PC-3 (cell line): ENCODE results near the gene LPCAT1. TPM values are rescaled to one million over a fixed set of nuclear protein-coding genes. Genes with fewer than 3 reads are reported as not detected.

ENCODE experiments used
- ATAC-seq: fragments of 200-7000 bp; cut with Tn5 transposase; 2 replicates; pipeline ENCODE4 v1.9.1; 2020; ENCODE audit warnings: mild to moderate bottlenecking, moderate library complexity
- BruUV-seq: library from RNA; stranded (reverse); fragments of 400-500 nt; replicated peaks from 2 replicates; lab custom pipeline; 2021; lab: Mats Ljungman, UMichigan
- CTCF ChIA-PET: fragments of 300-600 bp; sonication (Branson Sonifier 250); formaldehyde crosslinking; loops from one replicate; lab custom pipeline; 2022; ENCODE audit warnings: antibody characterized with exemption; lab: Charles Lee
- POLR2A ChIA-PET: fragments of 300-600 bp; sonication (Branson Sonifier 250); formaldehyde crosslinking; loops from one replicate; lab custom pipeline; 2022; ENCODE audit warnings: antibody characterized with exemption; ENCODE audit not compliant: unreplicated experiment; lab: Charles Lee
- DNase-seq: peaks from one replicate; pipeline ENCODE4 v3.0.0-alpha.2; 2015
- H2AFZ ChIP-seq: fragments of 300-600 bp; sonication (generic); 2 replicates; pipeline ENCODE4 v1.6.0; 2016; ENCODE audit warnings: antibody characterized with exemption, low read length
- H3F3A ChIP-seq: fragments of 300-600 bp; sonication (generic); one replicate; pipeline ENCODE4 v1.6.0; 2017; ENCODE audit warnings: antibody characterized with exemption, low read length, control low read depth, mild to moderate bottlenecking; ENCODE audit not compliant: unreplicated experiment
- H3K27ac ChIP-seq: fragments of 300-600 bp; sonication (generic); 2 replicates; pipeline ENCODE4 v1.5.1; 2016; ENCODE audit warnings: mild to moderate bottlenecking, low read length
- H3K27me3 ChIP-seq: fragments of 300-600 bp; sonication (generic); 2 replicates; pipeline ENCODE4 v1.6.1; 2016; ENCODE audit warnings: low read length, mixed read lengths
- H3K36me3 ChIP-seq: fragments of 300-600 bp; sonication (generic); 2 replicates; pipeline ENCODE4 v1.6.1; 2016; ENCODE audit warnings: low read depth, mixed run types, low read length, mixed read lengths
- H3K4me1 ChIP-seq: fragments of 300-600 bp; sonication (generic); 2 replicates; pipeline ENCODE4 v1.5.1; 2016; ENCODE audit warnings: low read length; ENCODE audit not compliant: insufficient read depth
- H3K4me2 ChIP-seq: fragments of 300-600 bp; sonication (generic); 2 replicates; pipeline ENCODE4 v1.6.0; 2016; ENCODE audit warnings: low read length
- H3K4me3 ChIP-seq: fragments of 300-600 bp; sonication (generic); 2 replicates; pipeline ENCODE4 v1.5.1; 2016; ENCODE audit warnings: mild to moderate bottlenecking, low read length, mixed read lengths
- H3K79me2 ChIP-seq: fragments of 300-600 bp; sonication (generic); 2 replicates; pipeline ENCODE4 v1.6.1; 2017; ENCODE audit warnings: low read length, mixed read lengths
- H3K9ac ChIP-seq: fragments of 300-600 bp; sonication (generic); 2 replicates; pipeline ENCODE4 v1.6.0; 2016; ENCODE audit warnings: mild to moderate bottlenecking, low read length
- H3K9me2 ChIP-seq: fragments of 300-600 bp; sonication (generic); replicated peaks from 2 replicates; pipeline ENCODE4 v1.6.1; 2016; ENCODE audit warnings: mixed run types, low read length, mixed read lengths
- H3K9me3 ChIP-seq: fragments of 300-600 bp; sonication (generic); 2 replicates; pipeline ENCODE4 v1.6.1; 2016; ENCODE audit warnings: low read length, mixed read lengths
- H4K20me1 ChIP-seq: fragments of 300-600 bp; sonication (generic); 2 replicates; pipeline ENCODE4 v1.6.1; 2016; ENCODE audit warnings: low read length, mixed read lengths
- EZH2 ChIP-seq: fragments of 300-600 bp; sonication (generic); IDR thresholded peaks from one replicate; pipeline ENCODE4 v1.6.1; 2017; ENCODE audit warnings: antibody characterized with exemption, mild to moderate bottlenecking, low read length; ENCODE audit not compliant: unreplicated experiment
- EZH2phosphoT487 ChIP-seq: fragments of 300-600 bp; sonication (generic); IDR thresholded peaks from 2 replicates; pipeline ENCODE4 v1.6.1; 2018; ENCODE audit warnings: mild to moderate bottlenecking, antibody characterized with exemption, low read length, borderline replicate concordance
- intact Hi-C: fragments of 100-400 bp; cut with micrococcal nuclease; formaldehyde crosslinking; loops from 2 replicates; pipeline ENCODE4 v1.9.0; 2023
- total RNA-seq: library from RNA; depleted of rRNA; stranded (reverse); fragments of >200 nt; gene quantifications from 2 replicates; pipeline ENCODE4 v1.2.3, GENCODE V29; 2014
- TF ChIP-seq, protein P1 (sequence below): fragments of 300-600 bp; sonication (generic); conservative IDR thresholded peaks from 2 replicates; pipeline ENCODE4 v1.5.1; 2017; ENCODE audit warnings: antibody characterized with exemption, low read depth, mild to moderate bottlenecking, low read length

The LPCAT1 gene
- total RNA-seq, 1 experiment from 2014 or later: 121 TPM

DNA sequence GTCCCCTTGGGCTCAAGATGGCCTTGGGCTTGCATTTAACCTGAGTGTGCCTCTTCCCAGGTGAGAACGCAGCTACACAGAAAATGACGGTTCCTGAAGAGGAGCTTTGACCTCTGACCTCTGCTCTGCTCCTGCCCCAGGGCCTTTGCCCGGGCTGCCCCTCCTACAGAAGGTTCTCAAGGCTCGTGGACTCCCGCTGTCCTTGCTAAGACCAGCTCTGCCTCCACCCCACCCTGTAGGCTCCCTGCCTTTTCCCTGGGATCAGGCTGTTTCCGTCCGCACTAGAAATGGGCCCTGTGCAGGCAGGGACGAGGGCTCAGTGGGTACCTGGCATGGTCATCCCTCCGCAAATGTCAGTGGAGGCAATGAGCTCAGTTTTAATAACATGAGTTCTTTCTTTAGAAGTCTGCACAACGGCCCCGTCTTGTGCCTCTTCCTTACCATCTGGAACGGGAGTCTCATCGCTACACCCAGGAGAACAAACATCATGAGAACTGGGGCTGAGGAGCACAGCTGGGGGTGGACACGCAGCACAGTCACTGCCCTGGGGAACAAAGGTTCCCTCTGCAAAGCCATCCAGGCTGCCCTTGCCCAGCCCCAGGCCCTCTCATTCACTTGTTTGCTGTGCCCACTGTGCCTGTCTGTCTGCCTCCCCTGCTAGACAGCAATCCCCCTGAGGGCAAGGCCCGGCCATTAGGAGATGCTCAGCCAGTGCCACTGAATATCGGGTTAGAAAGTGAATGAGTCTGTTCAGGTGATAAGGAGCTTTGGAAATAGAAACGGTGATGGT is 26.7 kb upstream of the LPCAT1 start:
- Histone ChIP-seq H3K9me2 (no peaks in the 10 kb centered on the region), H3K36me3 (no peaks in the 10 kb centered on the region), H2AFZ (no peak overlapping the region), H3K27ac (no peak overlapping the region), H3K4me2 (no peak overlapping the region), H3K27me3 (no peaks in the 10 kb centered on the region), H3K4me3 (no peak overlapping the region), H4K20me1 (no peaks in the 10 kb centered on the region), H3F3A (peaks cover 6% of the 10 kb centered on the region), H3K4me1 (peaks cover 50% of the 10 kb centered on the region), H3K79me2 (no peaks in the 10 kb centered on the region), H3K9me3 (no peaks in the 10 kb centered on the region), H3K9ac (no peak overlapping the region)
- CTCF ChIA-PET: no interaction called here
- DNase-seq (no peak), ATAC-seq (no peak)
- no peak for TF ChIP-seq EZH2phosphoT487
- TF ChIP-seq EZH2: no peak
- TF ChIP-seq, protein P1, sequence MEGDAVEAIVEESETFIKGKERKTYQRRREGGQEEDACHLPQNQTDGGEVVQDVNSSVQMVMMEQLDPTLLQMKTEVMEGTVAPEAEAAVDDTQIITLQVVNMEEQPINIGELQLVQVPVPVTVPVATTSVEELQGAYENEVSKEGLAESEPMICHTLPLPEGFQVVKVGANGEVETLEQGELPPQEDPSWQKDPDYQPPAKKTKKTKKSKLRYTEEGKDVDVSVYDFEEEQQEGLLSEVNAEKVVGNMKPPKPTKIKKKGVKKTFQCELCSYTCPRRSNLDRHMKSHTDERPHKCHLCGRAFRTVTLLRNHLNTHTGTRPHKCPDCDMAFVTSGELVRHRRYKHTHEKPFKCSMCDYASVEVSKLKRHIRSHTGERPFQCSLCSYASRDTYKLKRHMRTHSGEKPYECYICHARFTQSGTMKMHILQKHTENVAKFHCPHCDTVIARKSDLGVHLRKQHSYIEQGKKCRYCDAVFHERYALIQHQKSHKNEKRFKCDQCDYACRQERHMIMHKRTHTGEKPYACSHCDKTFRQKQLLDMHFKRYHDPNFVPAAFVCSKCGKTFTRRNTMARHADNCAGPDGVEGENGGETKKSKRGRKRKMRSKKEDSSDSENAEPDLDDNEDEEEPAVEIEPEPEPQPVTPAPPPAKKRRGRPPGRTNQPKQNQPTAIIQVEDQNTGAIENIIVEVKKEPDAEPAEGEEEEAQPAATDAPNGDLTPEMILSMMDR: no peak
- intact Hi-C loops: no loop called here
- BruUV-seq: no TSS peak
- POLR2A ChIA-PET: no interaction called here

DNA sequence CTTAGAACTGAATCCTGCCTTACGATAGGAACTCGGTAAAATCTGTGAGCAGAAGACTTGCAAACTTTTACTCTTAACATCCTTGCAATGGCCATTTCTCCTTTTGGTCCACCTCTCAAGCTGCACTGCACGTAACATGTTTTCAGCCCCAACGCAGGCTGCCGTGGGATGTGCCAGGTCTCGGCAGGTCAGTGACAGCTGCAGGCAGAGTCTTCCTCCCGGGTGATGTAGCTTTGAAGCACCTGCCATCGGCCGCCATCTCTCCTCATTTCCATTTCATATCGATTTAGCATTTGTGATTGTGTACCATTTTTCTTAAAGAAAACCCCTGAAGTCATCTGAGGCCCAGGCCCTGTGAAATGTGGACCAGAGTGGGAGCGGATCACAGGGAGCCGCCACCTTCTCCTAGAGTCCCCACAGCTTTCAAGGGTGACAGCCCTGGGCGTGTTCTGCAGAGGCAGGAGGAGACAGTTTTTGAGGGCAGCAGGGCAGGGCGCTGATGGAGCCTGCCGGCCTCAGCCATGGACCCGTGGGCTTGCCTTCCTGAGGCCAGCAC is 25.8 kb upstream of the LPCAT1 start:
- no peaks in the 10 kb centered on the region for H3K27me3 ChIP-seq
- H3F3A ChIP-seq: peaks cover 6% of the 10 kb centered on the region
- no peak overlapping the region for H3K4me2 ChIP-seq
- H3K27ac ChIP-seq: no peak overlapping the region
- no peaks in the 10 kb centered on the region for H3K36me3 ChIP-seq
- no peak for ATAC-seq
- H3K9ac ChIP-seq: no peak overlapping the region
- DNase-seq: no peak
- H3K4me1 ChIP-seq: peaks cover 47% of the 10 kb centered on the region
- no TSS peak for BruUV-seq
- POLR2A ChIA-PET: no interaction called here
- no peaks in the 10 kb centered on the region for H4K20me1 ChIP-seq
- no peak for TF ChIP-seq EZH2
- no peak for TF ChIP-seq EZH2phosphoT487
- TF ChIP-seq, protein P1: no peak
- no peak overlapping the region for H3K4me3 ChIP-seq
- H2AFZ ChIP-seq: no peak overlapping the region
- no peaks in the 10 kb centered on the region for H3K79me2 ChIP-seq
- H3K9me2 ChIP-seq: no peaks in the 10 kb centered on the region
- H3K9me3 ChIP-seq: no peaks in the 10 kb centered on the region
- CTCF ChIA-PET: no interaction called here
- intact Hi-C loops: no loop called here
